T-helper 1 cell treated with Interleukin-12 subunit alpha and Interleukin-12 subunit beta and Interleukin-4 antibody, amounts not matched to agents 30 μg/mL and 1 μg/mL, for 36 hours (primary cell): ENCODE results near the gene CREB3.

Source experiments
- H3K27ac Mint-ChIP-seq: one replicate; pipeline ENCODE4 v1.8.0; 2021; ENCODE audit warnings: mild to moderate bottlenecking, mixed read lengths
- H3K27me3 Mint-ChIP-seq: one replicate; pipeline ENCODE4 v1.8.0; 2021; ENCODE audit warnings: low read depth, mixed read lengths
- H3K36me3 Mint-ChIP-seq: one replicate; pipeline ENCODE4 v1.8.0; 2021; ENCODE audit warnings: low read depth, mixed read lengths
- H3K4me1 Mint-ChIP-seq: one replicate; pipeline ENCODE4 v1.8.0; 2021; ENCODE audit warnings: low read depth, mixed read lengths
- H3K4me3 Mint-ChIP-seq: one replicate; pipeline ENCODE4 v1.8.0; 2021; ENCODE audit warnings: mild to moderate bottlenecking, moderate library complexity, mixed read lengths
- H3K9me3 Mint-ChIP-seq: one replicate; pipeline ENCODE4 v1.8.0; 2021; ENCODE audit warnings: mixed read lengths

CREB3 gene

GRCh38 chr9:35711501-35712428 is 20.7 kb upstream of the CREB3 start:
- Mint-ChIP-seq H3K4me3 (no peak overlapping the region), H3K27ac (no peak overlapping the region), H3K36me3 (peaks cover 75% of the 10 kb centered on the region), H3K9me3 (no peaks in the 10 kb centered on the region), H3K27me3 (no peaks in the 10 kb centered on the region), H3K4me1 (peaks cover 1% of the 10 kb centered on the region)

DNA sequence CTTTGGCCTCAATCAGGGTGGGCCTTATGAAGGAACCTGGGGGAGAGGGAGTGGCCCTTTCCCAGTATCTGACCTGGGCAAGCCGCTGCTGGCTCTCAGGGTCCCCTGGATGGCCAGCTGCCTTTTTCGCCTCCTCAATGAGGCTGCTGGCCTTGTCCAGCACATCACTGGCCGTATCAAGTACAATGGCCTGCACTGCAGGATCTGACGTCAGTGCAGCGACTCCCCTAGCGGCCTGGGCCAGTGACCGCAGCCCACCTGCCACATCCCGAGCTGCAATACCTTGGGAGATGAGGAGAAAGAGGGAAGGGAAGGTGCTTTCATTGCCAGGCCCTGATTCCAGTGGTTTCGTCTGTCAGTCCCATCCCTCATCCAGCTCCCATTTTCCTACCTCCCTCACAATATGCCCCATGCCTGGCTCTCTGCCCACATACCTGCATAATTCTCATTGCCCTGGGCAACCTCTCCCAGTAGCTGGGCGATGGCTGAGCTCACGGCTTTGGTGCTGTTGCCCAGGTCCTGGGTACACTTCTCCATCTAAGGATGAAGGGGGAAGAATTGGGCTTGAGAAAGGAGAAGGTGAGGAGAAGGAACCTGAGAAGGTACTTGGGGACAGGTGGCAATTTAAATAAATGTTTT is 19.6 kb upstream of the CREB3 start:
- H3K36me3 Mint-ChIP-seq: peaks cover 70% of the 10 kb centered on the region
- no peaks in the 10 kb centered on the region for H3K27me3 Mint-ChIP-seq
- H3K9me3 Mint-ChIP-seq: no peaks in the 10 kb centered on the region
- peaks cover 1% of the 10 kb centered on the region for H3K4me1 Mint-ChIP-seq
- H3K4me3 Mint-ChIP-seq: no peak overlapping the region
- no peak overlapping the region for H3K27ac Mint-ChIP-seq

DNA sequence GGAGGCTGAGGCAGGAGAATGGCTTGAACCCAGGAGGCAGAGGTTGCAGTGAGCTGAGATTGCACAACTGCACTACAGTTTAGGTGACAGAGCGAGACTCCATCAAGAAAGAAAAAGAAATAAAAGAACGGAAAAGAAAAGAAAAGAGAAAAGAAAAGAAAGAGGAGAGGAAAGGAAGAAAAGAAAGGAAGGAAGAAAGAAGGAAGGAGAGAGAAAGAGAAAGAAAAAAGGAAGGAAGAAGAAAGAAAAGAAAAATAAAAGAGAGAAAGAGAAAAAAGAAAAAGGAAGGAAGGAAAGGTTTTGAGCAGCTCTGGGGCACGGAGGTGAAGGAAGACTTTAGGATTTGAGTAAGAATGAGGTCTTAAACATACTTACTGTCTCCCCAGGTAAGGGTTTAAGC is 18.9 kb upstream of the CREB3 start:
- peaks cover 1% of the 10 kb centered on the region for H3K4me1 Mint-ChIP-seq
- peaks cover 68% of the 10 kb centered on the region for H3K36me3 Mint-ChIP-seq
- H3K27ac Mint-ChIP-seq: no peak overlapping the region
- H3K9me3 Mint-ChIP-seq: no peaks in the 10 kb centered on the region
- no peaks in the 10 kb centered on the region for H3K27me3 Mint-ChIP-seq
- H3K4me3 Mint-ChIP-seq: no peak overlapping the region

DNA sequence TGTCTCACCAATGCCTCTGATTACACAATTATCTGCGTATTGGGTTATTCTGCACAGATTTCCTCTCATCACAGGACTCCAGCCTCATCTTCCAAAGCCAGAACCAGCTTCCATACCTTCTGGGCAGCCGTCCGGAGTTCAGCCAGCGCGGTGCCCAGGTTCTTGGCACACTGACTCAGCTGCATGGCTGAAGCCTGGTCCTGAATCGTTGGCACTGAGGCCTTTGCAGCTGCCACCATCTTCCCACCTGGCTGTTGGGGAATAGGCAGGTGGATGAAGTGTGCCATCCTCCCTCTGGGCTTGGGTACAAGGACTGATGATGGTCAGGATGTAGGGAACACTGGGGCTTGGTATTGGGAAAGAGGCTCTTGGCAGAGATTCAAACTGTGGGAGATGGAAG is 18.3 kb upstream of the CREB3 start:
- Mint-ChIP-seq H3K9me3 (no peaks in the 10 kb centered on the region), H3K27me3 (no peaks in the 10 kb centered on the region), H3K27ac (no peak overlapping the region), H3K4me3 (no peak overlapping the region), H3K36me3 (peaks cover 66% of the 10 kb centered on the region), H3K4me1 (peaks cover 1% of the 10 kb centered on the region)

DNA sequence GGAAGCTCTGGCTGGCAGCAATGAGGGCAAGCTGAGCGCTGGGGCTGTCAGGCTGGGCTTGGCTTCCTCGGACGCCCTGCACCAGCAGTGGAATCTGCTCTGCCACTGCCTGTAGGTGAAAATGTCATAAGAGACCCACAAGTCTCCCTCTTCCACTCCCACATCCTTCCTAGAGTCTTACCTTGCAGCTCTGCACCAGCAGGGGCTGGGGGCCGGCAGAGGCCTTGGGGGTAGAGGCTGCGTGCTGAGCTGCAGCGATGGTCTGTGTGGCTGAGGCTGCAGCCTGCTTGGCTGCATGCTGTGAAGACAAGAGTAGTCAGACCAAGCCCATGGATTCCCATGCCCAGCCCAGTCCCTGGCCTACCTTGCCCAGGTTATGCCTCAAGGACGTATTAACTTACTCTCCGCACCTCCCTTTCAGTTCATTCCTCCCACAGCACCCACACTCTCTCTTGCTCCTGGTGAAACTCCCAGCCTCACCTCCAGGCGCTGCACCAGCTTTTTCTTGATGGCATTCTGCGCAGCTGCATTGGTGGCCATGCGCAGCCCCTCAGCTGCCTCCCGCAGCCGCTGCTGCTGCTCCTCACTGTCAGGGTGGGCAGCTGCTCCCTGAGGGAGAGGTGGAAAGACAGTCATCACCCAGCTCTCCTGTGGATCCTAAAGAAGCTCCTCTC is 17.8 kb upstream of the CREB3 start:
- Mint-ChIP-seq H3K4me3 (no peak overlapping the region), H3K27me3 (no peaks in the 10 kb centered on the region), H3K4me1 (peaks cover 1% of the 10 kb centered on the region), H3K9me3 (no peaks in the 10 kb centered on the region), H3K27ac (no peak overlapping the region), H3K36me3 (peaks cover 68% of the 10 kb centered on the region)

DNA sequence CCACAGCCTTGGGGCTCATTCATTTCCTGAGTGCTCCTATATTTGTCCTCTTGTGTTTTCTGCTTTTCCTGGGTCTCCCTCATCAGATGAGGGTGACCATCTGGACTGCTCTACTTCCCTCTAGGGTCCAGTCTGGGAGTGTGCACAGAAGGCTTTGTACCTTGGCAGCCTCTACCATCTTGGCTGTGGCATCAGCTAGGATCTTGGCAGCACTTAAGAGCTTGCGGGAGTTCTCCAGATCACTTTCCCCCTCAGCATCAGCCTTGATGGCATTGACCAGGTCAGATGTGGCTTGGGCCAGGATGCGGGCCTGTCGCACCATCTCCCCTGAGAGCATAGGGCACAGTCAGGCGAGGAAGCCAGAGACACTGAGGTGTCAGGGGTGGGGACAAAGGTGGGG is 16.2 kb upstream of the CREB3 start:
- Mint-ChIP-seq H3K9me3 (no peaks in the 10 kb centered on the region), H3K4me1 (peaks cover 1% of the 10 kb centered on the region), H3K4me3 (no peak overlapping the region), H3K27ac (no peak overlapping the region), H3K27me3 (no peaks in the 10 kb centered on the region), H3K36me3 (peaks cover 64% of the 10 kb centered on the region)

- Mint-ChIP-seq H3K9me3 (no peaks in the 10 kb centered on the region), H3K4me1 (peaks cover 2% of the 10 kb centered on the region), H3K4me3 (no peak overlapping the region), H3K27ac (no peak overlapping the region), H3K27me3 (no peaks in the 10 kb centered on the region), H3K36me3 (peaks cover 65% of the 10 kb centered on the region)
These were observed 15.2 kb upstream of the CREB3 start for GRCh38 chr9:35717132-35717870.

- no peak overlapping the region for H3K27ac Mint-ChIP-seq
- no peak overlapping the region for H3K4me3 Mint-ChIP-seq
- H3K27me3 Mint-ChIP-seq: no peaks in the 10 kb centered on the region
- H3K4me1 Mint-ChIP-seq: peaks cover 3% of the 10 kb centered on the region
- peaks cover 59% of the 10 kb centered on the region for H3K36me3 Mint-ChIP-seq
- no peaks in the 10 kb centered on the region for H3K9me3 Mint-ChIP-seq
These were observed 13.6 kb upstream of the CREB3 start for GRCh38 chr9:35718721-35719511.

GRCh38 chr9:35719546-35719945 is 12.9 kb upstream of the CREB3 start:
- no peak overlapping the region for H3K27ac Mint-ChIP-seq
- H3K27me3 Mint-ChIP-seq: no peaks in the 10 kb centered on the region
- H3K9me3 Mint-ChIP-seq: no peaks in the 10 kb centered on the region
- peaks cover 57% of the 10 kb centered on the region for H3K36me3 Mint-ChIP-seq
- H3K4me3 Mint-ChIP-seq: no peak overlapping the region
- H3K4me1 Mint-ChIP-seq: peaks cover 3% of the 10 kb centered on the region

GRCh38 chr9:35723426-35723825 is 9.0 kb upstream of the CREB3 start:
- Mint-ChIP-seq H3K27ac (no peak overlapping the region), H3K36me3 (peaks cover 44% of the 10 kb centered on the region)

GRCh38 chr9:35723908-35724307 is 8.6 kb upstream of the CREB3 start:
- H3K27ac Mint-ChIP-seq: no peak overlapping the region
- no peaks in the 10 kb centered on the region for H3K9me3 Mint-ChIP-seq
- no peak overlapping the region for H3K4me3 Mint-ChIP-seq
- peaks cover 43% of the 10 kb centered on the region for H3K36me3 Mint-ChIP-seq
- no peaks in the 10 kb centered on the region for H3K27me3 Mint-ChIP-seq
- peaks cover 3% of the 10 kb centered on the region for H3K4me1 Mint-ChIP-seq

More at GRCh38 chr9:35723426-35723825, 9.0 kb upstream of the CREB3 start:
- H3K4me3 Mint-ChIP-seq: no peak overlapping the region
- H3K27me3 Mint-ChIP-seq: no peaks in the 10 kb centered on the region
- no peaks in the 10 kb centered on the region for H3K9me3 Mint-ChIP-seq
- peaks cover 3% of the 10 kb centered on the region for H3K4me1 Mint-ChIP-seq

DNA sequence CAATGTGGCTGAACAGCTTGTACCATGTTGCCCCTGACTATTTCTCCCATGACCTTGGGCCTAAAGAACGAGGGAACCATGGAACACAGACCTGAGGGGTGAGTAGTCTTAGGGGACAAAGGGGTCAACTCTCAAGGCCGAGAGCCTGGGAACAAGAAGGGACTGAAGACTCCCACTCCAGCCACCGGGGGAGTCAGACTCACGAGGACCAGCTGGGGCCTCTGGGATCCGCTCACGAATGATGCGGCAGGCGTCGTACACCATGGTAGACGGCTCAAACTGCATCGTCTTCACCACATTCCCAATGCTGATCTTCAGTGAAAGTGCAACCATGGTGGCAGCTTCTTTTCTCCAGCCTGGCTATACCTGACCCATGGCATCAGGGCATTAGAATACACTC is 7.1 kb upstream of the CREB3 start:
- Mint-ChIP-seq H3K4me1 (peaks cover 3% of the 10 kb centered on the region), H3K27ac (no peak overlapping the region), H3K36me3 (peaks cover 31% of the 10 kb centered on the region), H3K4me3 (no peak overlapping the region), H3K9me3 (no peaks in the 10 kb centered on the region), H3K27me3 (no peaks in the 10 kb centered on the region)

DNA sequence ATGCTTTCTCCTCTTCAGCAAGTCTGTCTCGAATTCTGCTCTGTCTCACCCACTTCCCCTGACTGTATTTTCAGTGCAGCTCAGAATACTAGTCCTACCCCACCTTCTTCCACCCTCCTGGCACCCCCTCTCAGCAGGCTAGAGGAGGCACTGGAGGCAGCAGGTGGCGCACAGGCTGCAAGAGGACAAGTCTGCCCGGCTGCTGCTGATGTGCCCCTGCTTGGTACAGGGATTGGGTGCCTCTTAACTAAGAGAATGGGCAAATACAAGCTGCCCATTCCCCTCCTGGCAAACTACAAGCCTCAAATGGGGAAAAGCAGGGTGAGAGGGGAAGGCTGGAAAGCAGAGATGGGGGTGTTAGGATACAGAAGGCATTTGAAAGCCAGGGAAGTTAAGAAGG is 5.5 kb upstream of the CREB3 start:
- H3K4me1 Mint-ChIP-seq: peaks cover 8% of the 10 kb centered on the region
- peak overlapping the region; percentile 72 for H3K4me3 Mint-ChIP-seq
- H3K9me3 Mint-ChIP-seq: no peaks in the 10 kb centered on the region
- H3K36me3 Mint-ChIP-seq: peaks cover 25% of the 10 kb centered on the region
- H3K27me3 Mint-ChIP-seq: no peaks in the 10 kb centered on the region
- peak overlapping the region; percentile 83 for H3K27ac Mint-ChIP-seq

DNA sequence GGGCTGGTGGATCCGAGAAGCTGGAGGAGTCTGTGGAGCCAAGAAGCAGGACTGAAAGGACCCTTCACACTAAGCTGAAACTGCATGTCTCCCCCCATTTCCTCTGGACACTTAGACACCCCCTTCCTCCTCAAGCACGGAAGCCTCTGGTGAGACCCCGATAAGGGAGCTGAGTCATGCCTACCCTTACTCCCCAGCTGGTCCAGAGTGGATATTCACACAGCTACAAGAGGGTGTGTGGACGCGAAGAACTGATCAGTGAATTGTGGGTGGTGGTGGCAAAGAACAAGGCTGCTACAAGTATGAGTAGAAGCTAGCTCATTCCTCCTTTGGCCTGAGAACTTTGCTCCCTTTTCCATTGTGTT is 4.8 kb upstream of the CREB3 start:
- no peak overlapping the region for H3K4me3 Mint-ChIP-seq
- peak overlapping the region; percentile 83 for H3K27ac Mint-ChIP-seq
- H3K4me1 Mint-ChIP-seq: peaks cover 6% of the 10 kb centered on the region
- peaks cover 20% of the 10 kb centered on the region for H3K36me3 Mint-ChIP-seq
- H3K9me3 Mint-ChIP-seq: no peaks in the 10 kb centered on the region
- no peaks in the 10 kb centered on the region for H3K27me3 Mint-ChIP-seq
